ENCODE data around the gene NFASC.

GRCh38 chr1:204869097-204869496 is 1.6 kb upstream of the NFASC start:
- TF ChIP-seq, protein P1, sequence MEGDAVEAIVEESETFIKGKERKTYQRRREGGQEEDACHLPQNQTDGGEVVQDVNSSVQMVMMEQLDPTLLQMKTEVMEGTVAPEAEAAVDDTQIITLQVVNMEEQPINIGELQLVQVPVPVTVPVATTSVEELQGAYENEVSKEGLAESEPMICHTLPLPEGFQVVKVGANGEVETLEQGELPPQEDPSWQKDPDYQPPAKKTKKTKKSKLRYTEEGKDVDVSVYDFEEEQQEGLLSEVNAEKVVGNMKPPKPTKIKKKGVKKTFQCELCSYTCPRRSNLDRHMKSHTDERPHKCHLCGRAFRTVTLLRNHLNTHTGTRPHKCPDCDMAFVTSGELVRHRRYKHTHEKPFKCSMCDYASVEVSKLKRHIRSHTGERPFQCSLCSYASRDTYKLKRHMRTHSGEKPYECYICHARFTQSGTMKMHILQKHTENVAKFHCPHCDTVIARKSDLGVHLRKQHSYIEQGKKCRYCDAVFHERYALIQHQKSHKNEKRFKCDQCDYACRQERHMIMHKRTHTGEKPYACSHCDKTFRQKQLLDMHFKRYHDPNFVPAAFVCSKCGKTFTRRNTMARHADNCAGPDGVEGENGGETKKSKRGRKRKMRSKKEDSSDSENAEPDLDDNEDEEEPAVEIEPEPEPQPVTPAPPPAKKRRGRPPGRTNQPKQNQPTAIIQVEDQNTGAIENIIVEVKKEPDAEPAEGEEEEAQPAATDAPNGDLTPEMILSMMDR (IDR thresholded peaks at IDR 0.05) = no peak
- no peak for TF ChIP-seq POLR2A (IDR thresholded peaks at IDR 0.05)
